Fibroblast of lung (primary cell): ENCODE results near the gene YES1.

Source experiments
- CTCF ChIP-seq, 2 donors: IDR thresholded peaks in 1 of 2; conservative IDR thresholded peaks in 1 of 2; 1 replicate in 1 of 2; 2 replicates in 1 of 2; pipeline ENCODE4 v1.5.1; 2011 to 2012; ENCODE audit warnings: low read length in 2 of 2, control low read depth in 1 of 2, inconsistent platforms in 1 of 2, low read depth in 1 of 2, mild to moderate bottlenecking in 1 of 2
- EZH2 ChIP-seq: IDR thresholded peaks from 2 replicates; pipeline ENCODE4 v1.5.1; 2012; ENCODE audit warnings: low read length, control low read depth, mild to moderate bottlenecking; ENCODE audit errors: missing control alignments

- TF ChIP-seq CTCF (conservative IDR thresholded peaks at IDR 0.05 in 1 of 2, IDR thresholded peaks at IDR 0.05 in 1 of 2; ENCODE audit: low read depth in 1 of 2, low read length in 2 of 2): no peak
- TF ChIP-seq EZH2: no peak
Measured at GRCh38 chr18:816088-816653, 4.1 kb upstream of the YES1 start.
